ENCODE results near the gene TEX26.

Gene TEX26

GRCh38 chr13:30932481-30933353, at the start of gene TEX26:
Gene TEX26, plus strand, starts transcription at chr13:30932656. Its CDS starts 60 bp downstream, at chr13:30932716.
- no peak for DNase-seq (ENCODE audit: low read depth, low spot score)

- DNase-seq (ENCODE audit: low read depth, low spot score), result no peak
Observed at GRCh38 chr13:30882996-30883766, 49.3 kb upstream of the TEX26 start.

- DNase-seq (ENCODE audit: low read depth, low spot score), result no peak
Observed at GRCh38 chr13:30884543-30884942, 47.9 kb upstream of the TEX26 start.

- DNase-seq (ENCODE audit: low read depth, low spot score), result no peak
Observed at GRCh38 chr13:30889196-30889690, 43.2 kb upstream of the TEX26 start.

- DNase-seq (ENCODE audit: low read depth, low spot score), result no peak
Observed at GRCh38 chr13:30892966-30893365, 39.5 kb upstream of the TEX26 start.

- DNase-seq (ENCODE audit: low read depth, low spot score), result no peak
Observed at GRCh38 chr13:30895773-30896172, 36.7 kb upstream of the TEX26 start.

GRCh38 chr13:30898070-30898469, 34.4 kb upstream of the TEX26 start:
- DNase-seq (ENCODE audit: low read depth, low spot score), result no peak

GRCh38 chr13:30898678-30899241, 33.7 kb upstream of the TEX26 start:
- no peak for DNase-seq (ENCODE audit: low read depth, low spot score)

- no peak for DNase-seq (ENCODE audit: low read depth, low spot score)
Observed at GRCh38 chr13:30900436-30900835, 32.0 kb upstream of the TEX26 start.

- DNase-seq (ENCODE audit: low read depth, low spot score), result no peak
Observed at GRCh38 chr13:30900952-30901749, 31.3 kb upstream of the TEX26 start.

- DNase-seq (ENCODE audit: low read depth, low spot score), result no peak
Observed at GRCh38 chr13:30904043-30904442, 28.4 kb upstream of the TEX26 start.

- no peak for DNase-seq (ENCODE audit: low read depth, low spot score)
Observed at GRCh38 chr13:30905932-30906383, 26.5 kb upstream of the TEX26 start, which contains the start of gene MEDAG. Gene MEDAG, plus strand, starts transcription at chr13:30906271. Its CDS starts 245 bp downstream, at chr13:30906516.

- DNase-seq (ENCODE audit: low read depth, low spot score), result no peak
Observed at GRCh38 chr13:30906411-30907051, 25.9 kb upstream of the TEX26 start.

GRCh38 chr13:30907121-30907861, 25.2 kb upstream of the TEX26 start:
- no peak for DNase-seq (ENCODE audit: low read depth, low spot score)

GRCh38 chr13:30908416-30908980, 24.0 kb upstream of the TEX26 start:
- no peak for DNase-seq (ENCODE audit: low read depth, low spot score)

GRCh38 chr13:30910676-30911075, 21.8 kb upstream of the TEX26 start:
- DNase-seq (ENCODE audit: low read depth, low spot score), result no peak

GRCh38 chr13:30915691-30916541, 16.5 kb upstream of the TEX26 start:
- DNase-seq (ENCODE audit: low read depth, low spot score), result no peak

GRCh38 chr13:30916991-30917390, 15.5 kb upstream of the TEX26 start:
- DNase-seq (ENCODE audit: low read depth, low spot score), result no peak
